Mesendoderm (in vitro differentiated cells): ENCODE measurements around the gene VTI1A.

Experiments used
- DNase-seq: peaks from one replicate; pipeline ENCODE4 v3.0.0; 2013
- H2AK5ac ChIP-seq: 2 replicates; pipeline ENCODE4 v1.6.1; 2013; ENCODE audit warnings: low read length, inconsistent platforms
- H2BK120ac ChIP-seq: 2 replicates; pipeline ENCODE4 v1.6.1; 2013; ENCODE audit warnings: low read depth, mild to moderate bottlenecking, low read length, moderate library complexity, mixed read lengths
- H2BK15ac ChIP-seq: replicated peaks from 2 replicates; pipeline ENCODE4 v1.6.1; 2013; ENCODE audit warnings: low read depth, mild to moderate bottlenecking, moderate library complexity
- H2BK5ac ChIP-seq: 2 replicates; pipeline ENCODE4 v1.6.1; 2013; ENCODE audit warnings: low read length, inconsistent platforms
- H3K18ac ChIP-seq: 2 replicates; pipeline ENCODE4 v1.6.1; 2013; ENCODE audit warnings: mild to moderate bottlenecking, low read length, mixed read lengths
- H3K23ac ChIP-seq: one replicate; pipeline ENCODE4 v1.6.1; 2013; ENCODE audit warnings: low read length
- H3K27ac ChIP-seq: 2 replicates; pipeline ENCODE4 v1.5.1; 2013; ENCODE audit warnings: low read depth, mild to moderate bottlenecking, inconsistent platforms, low read length, moderate library complexity
- H3K27me3 ChIP-seq: 2 replicates; pipeline ENCODE4 v1.6.1; 2013; ENCODE audit warnings: low read length, control low read depth, mild to moderate bottlenecking, inconsistent platforms; ENCODE audit not compliant: insufficient read depth, poor library complexity
- H3K36me3 ChIP-seq: 2 replicates; pipeline ENCODE4 v1.6.1; 2013; ENCODE audit warnings: low read length, inconsistent platforms; ENCODE audit not compliant: control insufficient read depth, insufficient read depth
- H3K4ac ChIP-seq: one replicate; pipeline ENCODE4 v1.6.1; 2013; ENCODE audit warnings: low read depth, mild to moderate bottlenecking, low read length, moderate library complexity
- H3K4me1 ChIP-seq: 2 replicates; pipeline ENCODE4 v1.6.1; 2013; ENCODE audit warnings: low read depth, low read length, inconsistent platforms; ENCODE audit not compliant: control insufficient read depth
- H3K4me2 ChIP-seq: 2 replicates; pipeline ENCODE4 v1.6.1; 2013; ENCODE audit warnings: low read length
- H3K4me3 ChIP-seq: 2 replicates; pipeline ENCODE4 v1.5.1; 2013; ENCODE audit warnings: mild to moderate bottlenecking, low read length
- H3K56ac ChIP-seq: one replicate; pipeline ENCODE4 v1.6.1; 2013; ENCODE audit warnings: low read length
- H3K79me1 ChIP-seq: 2 replicates; pipeline ENCODE4 v1.6.1; 2013; ENCODE audit warnings: low read length, inconsistent platforms
- H3K79me2 ChIP-seq: 2 replicates; pipeline ENCODE4 v1.6.1; 2013; ENCODE audit warnings: mild to moderate bottlenecking, low read length; ENCODE audit not compliant: control insufficient read depth, insufficient read depth
- H3K9ac ChIP-seq: 2 replicates; pipeline ENCODE4 v1.6.1; 2013; ENCODE audit warnings: low read length, inconsistent platforms
- H4K5ac ChIP-seq: one replicate; pipeline ENCODE4 v1.6.1; 2013; ENCODE audit warnings: low read length
- H4K8ac ChIP-seq: one replicate; pipeline ENCODE4 v1.6.1; 2013; ENCODE audit warnings: low read depth, mild to moderate bottlenecking, control low read depth, low read length, moderate library complexity
- WGBS: extraction: QIAGEN DNeasy Blood & Tissue Kit; methylation state at CpG from one replicate; pipeline ENCODE4 v1.1.7; 2013; ENCODE audit warnings: low lambda C conversion rate, missing lambda C conversion rate; ENCODE audit not compliant: insufficient coverage; ENCODE audit errors: extremely low coverage; 5-methylcytosine and 5-hydroxymethylcytosine counted together

Gene VTI1A

DNA sequence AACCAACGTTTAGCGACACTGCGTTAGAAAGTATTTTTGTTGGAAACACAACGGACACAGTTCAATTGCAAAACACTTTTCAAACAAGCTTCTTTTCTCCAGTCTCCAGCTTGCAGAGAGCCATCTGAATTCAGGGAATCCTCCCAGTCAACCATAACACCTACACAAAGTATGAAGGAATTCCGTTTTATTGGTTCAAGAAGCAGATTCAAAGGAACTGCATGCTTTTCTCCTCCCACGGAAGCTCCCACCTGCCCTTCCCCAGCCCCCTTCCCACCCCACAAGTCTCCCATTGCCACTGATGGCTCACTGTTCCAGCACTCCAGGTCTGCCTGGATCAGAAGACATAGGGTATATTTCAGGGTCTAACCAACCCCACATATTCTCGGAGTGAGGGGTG is 312.5 kb downstream of the VTI1A start:
- no peak for DNase-seq
- Histone ChIP-seq H3K23ac (no peak overlapping the region), H3K27ac (no peak overlapping the region), H3K36me3 (no peaks in the 10 kb centered on the region), H4K8ac (no peak overlapping the region), H2BK5ac (no peak overlapping the region), H3K18ac (no peak overlapping the region), H2AK5ac (no peak overlapping the region), H4K5ac (no peak overlapping the region), H3K4ac (no peak overlapping the region), H2BK15ac (no peak overlapping the region), H3K4me2 (no peak overlapping the region), H2BK120ac (no peak overlapping the region), H3K79me2 (no peaks in the 10 kb centered on the region), H3K9ac (no peak overlapping the region), H3K4me3 (no peak overlapping the region), H3K4me1 (peaks cover 3% of the 10 kb centered on the region), H3K79me1 (no peaks in the 10 kb centered on the region), H3K27me3 (no peaks in the 10 kb centered on the region), H3K56ac (no peak overlapping the region)
- WGBS, result no CpG with 5 or more reads among the region's 7 CpGs

DNA sequence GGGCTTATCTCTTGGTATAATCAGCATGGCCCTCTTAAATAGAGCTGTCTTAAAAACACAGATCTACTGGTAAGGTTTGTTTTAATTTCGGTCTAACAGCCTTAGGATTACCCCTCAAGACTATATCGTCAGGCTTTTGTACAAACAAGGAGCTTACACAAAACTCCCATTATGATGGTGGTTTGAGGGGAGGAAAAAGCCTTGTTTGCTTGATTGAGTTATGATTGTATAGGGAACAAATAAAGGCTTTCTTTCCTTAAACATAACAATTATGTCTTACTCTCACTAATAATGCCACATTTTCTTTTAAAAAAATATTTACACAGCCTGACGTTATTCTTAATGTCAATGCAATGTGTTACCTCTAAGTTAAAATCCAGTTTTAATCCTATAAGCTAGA is 314.2 kb downstream of the VTI1A start:
- Histone ChIP-seq H2BK15ac (no peak overlapping the region), H2BK120ac (no peak overlapping the region), H3K27ac (no peak overlapping the region), H3K36me3 (no peaks in the 10 kb centered on the region), H3K9ac (no peak overlapping the region), H3K56ac (no peak overlapping the region), H4K5ac (no peak overlapping the region), H2BK5ac (no peak overlapping the region), H3K23ac (no peak overlapping the region), H3K79me2 (no peaks in the 10 kb centered on the region), H3K4me3 (no peak overlapping the region), H3K79me1 (no peaks in the 10 kb centered on the region), H3K4me1 (peaks cover 4% of the 10 kb centered on the region), H3K4ac (no peak overlapping the region), H3K4me2 (no peak overlapping the region), H3K27me3 (no peaks in the 10 kb centered on the region), H2AK5ac (no peak overlapping the region), H4K8ac (no peak overlapping the region), H3K18ac (no peak overlapping the region)
- no peak for DNase-seq
- whole genome bisulfite sequencing, result no CpG with 5 or more reads among the region's 3 CpGs

DNA sequence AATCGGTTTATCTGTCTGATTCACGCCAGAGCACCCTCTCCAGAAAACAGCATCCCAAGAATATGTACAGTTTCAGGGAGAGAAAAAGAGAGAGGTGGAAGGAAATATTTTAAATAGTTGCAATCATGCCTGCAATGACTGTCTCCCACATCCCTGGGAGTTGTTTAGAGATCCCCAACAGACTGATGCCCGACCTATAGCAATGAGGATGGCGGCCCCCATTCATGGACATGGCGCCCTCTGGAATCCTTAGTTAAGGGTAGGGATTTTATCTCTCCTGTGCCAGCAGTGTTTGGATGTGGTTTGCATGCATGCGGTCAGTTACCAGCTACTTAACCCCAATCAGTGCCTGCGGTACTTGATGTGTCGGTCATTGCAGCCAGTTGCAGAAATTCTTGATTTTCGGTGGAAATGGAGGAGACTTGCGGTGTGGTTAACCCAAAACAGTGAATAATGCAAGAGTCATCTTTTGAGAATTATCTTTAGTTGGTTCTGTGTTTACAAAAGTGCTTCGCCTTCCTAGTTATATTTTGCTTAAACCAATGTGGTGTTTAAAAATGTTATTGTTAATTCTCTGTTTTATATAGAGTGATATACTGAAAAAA is 317.0 kb downstream of the VTI1A start:
- no CpG with 5 or more reads among the region's 11 CpGs for WGBS

DNA sequence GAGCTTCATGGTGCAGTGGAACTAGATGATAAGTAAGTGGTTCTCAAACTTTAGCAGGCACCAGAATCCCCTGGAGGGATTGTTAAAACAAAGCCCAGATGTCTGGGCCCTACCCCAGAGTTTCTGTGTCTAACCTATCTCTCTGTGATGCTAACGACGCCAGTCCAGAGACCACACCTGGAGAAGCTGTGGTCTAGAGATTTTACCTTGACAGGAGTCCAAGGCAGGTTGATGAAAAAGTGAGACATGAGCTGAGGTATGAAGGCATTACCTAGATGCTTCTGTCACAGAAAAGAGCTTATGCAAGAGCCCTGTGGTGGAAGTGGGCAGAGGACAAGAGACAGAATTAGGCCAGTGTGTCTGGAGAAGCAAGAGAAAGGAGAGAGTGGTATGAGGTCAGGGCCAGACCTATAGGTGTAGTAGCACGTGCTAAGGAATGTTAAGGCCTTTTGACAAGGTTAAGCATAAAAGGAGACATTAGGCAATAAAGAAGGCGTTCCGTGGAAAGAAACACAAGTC is 318.8 kb downstream of the VTI1A start:
- Histone ChIP-seq H3K9ac (no peak overlapping the region), H2AK5ac (peak overlapping the region; percentile 27), H3K23ac (no peak overlapping the region), H3K4me3 (no peak overlapping the region), H3K18ac (peak overlapping the region; percentile 75), H3K79me1 (no peaks in the 10 kb centered on the region), H3K4me1 (peaks cover 10% of the 10 kb centered on the region), H3K27me3 (no peaks in the 10 kb centered on the region), H4K5ac (no peak overlapping the region), H2BK5ac (no peak overlapping the region), H3K56ac (no peak overlapping the region), H3K4me2 (no peak overlapping the region), H3K79me2 (no peaks in the 10 kb centered on the region), H2BK120ac (no peak overlapping the region), H3K27ac (no peak overlapping the region), H3K36me3 (no peaks in the 10 kb centered on the region), H2BK15ac (no peak overlapping the region), H3K4ac (no peak overlapping the region), H4K8ac (no peak overlapping the region)
- WGBS, result no CpG with 5 or more reads among the region's 5 CpGs
- DNase-seq, result peak; percentile 31

More for the DNA sequence above, 317.0 kb downstream of the VTI1A start:
- Histone ChIP-seq H3K18ac (no peak overlapping the region), H3K4me2 (no peak overlapping the region), H3K36me3 (no peaks in the 10 kb centered on the region), H3K79me1 (no peaks in the 10 kb centered on the region), H3K56ac (no peak overlapping the region), H3K4me1 (peaks cover 10% of the 10 kb centered on the region), H2BK15ac (no peak overlapping the region), H3K27me3 (no peaks in the 10 kb centered on the region), H3K4me3 (no peak overlapping the region), H4K8ac (no peak overlapping the region), H2BK5ac (no peak overlapping the region), H3K4ac (no peak overlapping the region), H3K27ac (no peak overlapping the region), H3K23ac (no peak overlapping the region), H2BK120ac (no peak overlapping the region), H3K79me2 (no peaks in the 10 kb centered on the region), H2AK5ac (no peak overlapping the region), H4K5ac (no peak overlapping the region), H3K9ac (no peak overlapping the region)
- no peak for DNase-seq

DNA sequence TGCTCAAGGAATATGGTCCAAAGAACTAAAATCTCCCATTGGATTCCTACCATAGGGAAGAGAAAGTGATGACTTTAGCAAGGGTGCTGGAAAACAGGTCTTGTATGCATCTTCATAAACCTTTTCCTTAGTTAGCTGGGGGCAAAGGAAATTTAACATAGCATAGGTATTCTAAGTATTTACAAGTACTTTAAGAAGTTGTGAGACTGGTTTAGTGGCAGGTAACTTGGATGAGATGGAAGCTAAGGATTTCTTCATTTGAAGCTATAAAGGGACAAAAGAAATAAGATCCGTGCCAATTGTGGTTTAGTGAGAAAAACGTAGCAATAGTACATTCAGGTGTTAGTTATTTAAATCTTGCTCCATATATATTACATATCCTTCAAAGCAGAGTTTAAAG is 319.6 kb downstream of the VTI1A start:
- WGBS, result no CpG with 5 or more reads among the region's 2 CpGs
- no peak overlapping the region for H3K27ac ChIP-seq

DNA sequence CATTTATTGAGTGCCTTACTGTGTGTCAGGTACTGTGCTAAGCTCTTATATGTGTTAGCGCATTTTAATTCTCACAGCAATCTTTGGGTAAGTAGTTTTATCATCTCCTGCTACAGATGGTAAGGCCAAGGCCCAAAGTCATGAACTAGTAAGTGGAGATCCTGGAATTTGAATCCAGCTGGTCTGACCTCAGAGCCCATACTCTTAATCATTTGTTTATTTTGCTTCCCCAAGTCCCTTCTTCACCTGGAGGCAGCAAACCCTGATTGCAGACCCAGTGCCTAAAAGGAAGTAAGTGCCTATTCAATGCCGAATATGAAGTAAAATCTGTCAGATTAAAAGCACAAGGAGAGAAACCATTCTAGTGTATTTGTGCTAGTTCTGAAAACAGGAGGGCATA is 320.1 kb downstream of the VTI1A start:
- Histone ChIP-seq H3K79me2 (no peaks in the 10 kb centered on the region), H2BK120ac (no peak overlapping the region), H2AK5ac (no peak overlapping the region), H3K4me2 (no peak overlapping the region), H3K4me1 (peaks cover 10% of the 10 kb centered on the region), H3K79me1 (no peaks in the 10 kb centered on the region), H2BK15ac (no peak overlapping the region), H3K9ac (no peak overlapping the region), H3K4me3 (no peak overlapping the region), H4K8ac (no peak overlapping the region), H3K4ac (no peak overlapping the region), H3K36me3 (no peaks in the 10 kb centered on the region), H3K23ac (no peak overlapping the region), H3K27ac (peak overlapping the region; percentile 51), H3K18ac (no peak overlapping the region), H3K27me3 (no peaks in the 10 kb centered on the region), H3K56ac (no peak overlapping the region), H2BK5ac (no peak overlapping the region), H4K5ac (no peak overlapping the region)
- WGBS, result no CpG with 5 or more reads among the region's 2 CpGs
- DNase-seq, result peak; percentile 60

More for the DNA sequence above, 319.6 kb downstream of the VTI1A start:
- Histone ChIP-seq H2BK5ac (no peak overlapping the region), H2AK5ac (no peak overlapping the region), H3K4me2 (no peak overlapping the region), H4K5ac (no peak overlapping the region), H3K4me1 (peaks cover 10% of the 10 kb centered on the region), H2BK15ac (no peak overlapping the region), H3K27me3 (no peaks in the 10 kb centered on the region), H3K79me1 (no peaks in the 10 kb centered on the region), H3K23ac (no peak overlapping the region), H3K9ac (no peak overlapping the region), H3K36me3 (no peaks in the 10 kb centered on the region), H3K18ac (no peak overlapping the region), H3K4me3 (no peak overlapping the region), H3K4ac (no peak overlapping the region), H3K56ac (no peak overlapping the region), H4K8ac (no peak overlapping the region), H3K79me2 (no peaks in the 10 kb centered on the region), H2BK120ac (no peak overlapping the region)
- peak; percentile 80 for DNase-seq
